GM19467 (cell line): ENCODE results near the gene ZSCAN25.
"Not testable (repeated sequence)": the region's sequence is repeated elsewhere in the genome, so short reads cannot be mapped to it uniquely, and the experiment has no call there.

ENCODE experiments used
- ATAC-seq: cut with Tn5 transposase; IDR thresholded peaks from one replicate; pipeline ENCODE4 v1.9.1; 2021; ENCODE audit warnings: mild to moderate bottlenecking, moderate library complexity; ENCODE audit not compliant: unreplicated experiment

Gene ZSCAN25

DNA sequence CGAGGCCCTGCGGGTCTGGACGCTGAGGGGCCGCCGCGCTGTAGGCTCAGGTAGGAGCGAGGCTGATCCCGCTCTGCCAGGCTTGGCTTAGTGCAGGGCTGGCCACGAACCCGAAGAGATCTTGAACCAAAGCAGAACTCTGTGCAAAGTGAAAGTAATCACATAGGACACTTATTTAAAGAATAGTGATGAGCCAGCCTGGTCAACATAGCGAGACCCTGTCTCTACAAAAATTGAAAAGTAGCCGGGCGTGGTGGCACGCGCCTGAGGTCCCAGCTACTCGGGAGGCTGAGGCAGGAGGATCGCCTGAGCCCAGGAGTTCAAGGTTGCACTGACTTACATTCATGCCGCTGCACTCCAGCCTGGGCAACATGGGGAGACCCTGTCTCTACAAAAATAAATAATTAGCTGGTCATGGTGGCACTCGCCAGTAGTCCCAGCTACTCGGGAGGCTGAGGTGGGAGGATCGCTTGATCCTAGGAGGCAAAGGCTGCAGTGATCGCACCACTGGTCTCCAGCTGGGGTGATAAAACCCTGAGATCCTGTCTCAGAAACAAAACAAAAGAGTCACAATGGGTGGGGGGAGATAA lies 541 bp downstream of the ZSCAN25 start:
- peak; percentile 24 for ATAC-seq

DNA sequence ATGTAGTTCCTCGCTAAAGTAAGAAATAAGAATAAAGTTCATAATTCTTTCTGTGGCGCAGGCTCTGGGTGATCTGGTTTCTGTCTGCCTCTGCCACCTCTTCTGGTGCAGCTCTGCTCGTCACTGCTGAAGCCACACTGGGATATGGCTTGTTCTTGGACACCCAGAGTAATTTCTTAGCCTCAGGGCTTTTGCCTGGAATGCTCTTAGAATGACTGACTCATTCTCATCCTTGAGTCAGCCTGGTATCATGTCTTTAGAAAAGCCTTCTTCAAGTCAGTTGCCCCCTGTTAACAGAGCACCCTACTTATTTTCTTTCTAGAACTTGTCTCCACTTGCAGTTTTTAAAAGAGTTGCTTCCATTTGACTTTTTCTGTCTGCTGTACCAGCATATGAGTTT lies 2.0 kb downstream of the ZSCAN25 start:
- ATAC-seq, result no peak

DNA sequence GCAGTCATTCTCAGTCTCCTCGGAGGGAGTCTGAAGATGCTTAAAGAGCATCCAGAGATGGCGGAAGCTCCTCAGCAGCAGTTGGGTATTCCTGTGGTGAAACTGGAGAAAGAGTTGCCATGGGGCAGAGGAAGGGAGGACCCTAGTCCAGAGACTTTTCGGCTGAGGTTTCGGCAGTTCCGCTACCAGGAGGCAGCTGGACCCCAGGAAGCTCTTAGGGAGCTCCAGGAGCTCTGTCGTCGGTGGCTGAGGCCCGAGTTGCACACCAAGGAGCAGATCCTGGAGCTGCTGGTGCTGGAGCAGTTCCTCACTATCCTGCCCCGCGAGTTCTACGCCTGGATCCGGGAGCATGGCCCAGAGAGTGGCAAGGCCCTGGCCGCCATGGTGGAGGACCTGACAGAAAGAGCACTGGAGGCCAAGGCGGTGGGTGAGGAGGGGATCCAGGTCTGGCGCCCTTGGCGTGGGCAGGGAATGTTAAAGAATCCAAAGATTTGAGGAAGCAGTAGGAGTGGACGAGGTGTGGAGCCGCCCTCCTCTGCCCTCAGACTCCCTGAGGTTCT lies 2.9 kb downstream of the ZSCAN25 start:
- ATAC-seq, result no peak

GRCh38 chr7:99621271-99621670 lies 4.5 kb downstream of the ZSCAN25 start:
- no peak for ATAC-seq

- ATAC-seq, result no peak
Measured at GRCh38 chr7:99622596-99622995, 5.8 kb downstream of the ZSCAN25 start.

GRCh38 chr7:99623091-99623693 lies 6.4 kb downstream of the ZSCAN25 start:
- no peak for ATAC-seq

GRCh38 chr7:99623702-99624447 lies 7.1 kb downstream of the ZSCAN25 start:
- no peak for ATAC-seq

DNA sequence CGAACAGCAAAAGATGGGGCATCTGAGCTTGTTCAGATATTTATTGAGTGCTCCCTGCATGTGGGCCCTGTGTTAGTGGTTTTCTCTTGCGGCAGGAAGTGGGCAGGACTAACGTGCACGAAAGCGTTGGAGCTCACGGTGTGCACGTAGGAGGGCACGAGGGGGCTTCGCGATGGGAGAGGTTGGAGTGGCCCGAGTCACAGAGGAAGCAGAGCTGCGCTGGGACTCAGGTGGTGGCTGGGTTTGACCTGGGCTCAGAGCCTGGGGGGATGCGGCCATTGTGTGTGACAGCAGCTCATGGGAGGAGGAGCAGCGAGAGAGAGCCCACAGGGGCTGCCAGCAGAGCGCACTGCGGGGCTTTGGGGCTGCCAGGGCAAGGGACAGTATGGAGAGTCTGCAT lies 7.7 kb downstream of the ZSCAN25 start:
- ATAC-seq, result no peak

DNA sequence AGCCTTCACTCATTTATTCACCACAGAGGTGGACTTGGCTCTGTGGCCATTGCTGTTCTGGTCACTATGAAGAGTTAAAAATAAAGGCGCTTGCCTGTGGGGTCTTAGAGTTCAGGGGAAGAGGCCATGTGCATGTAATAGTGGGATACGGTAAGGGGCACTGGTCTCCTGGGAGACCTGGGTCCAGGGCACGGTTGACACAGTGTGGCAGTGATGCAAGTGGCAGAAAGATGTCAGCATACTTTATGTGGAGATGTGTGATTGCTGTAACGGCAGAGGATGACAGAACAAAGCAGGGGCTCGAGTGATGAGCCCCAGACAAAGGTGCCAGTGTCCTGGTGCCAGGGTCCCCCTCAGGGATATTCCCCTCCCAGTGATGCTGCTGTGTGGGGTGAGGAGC lies 8.6 kb downstream of the ZSCAN25 start:
- ATAC-seq, result no peak

DNA sequence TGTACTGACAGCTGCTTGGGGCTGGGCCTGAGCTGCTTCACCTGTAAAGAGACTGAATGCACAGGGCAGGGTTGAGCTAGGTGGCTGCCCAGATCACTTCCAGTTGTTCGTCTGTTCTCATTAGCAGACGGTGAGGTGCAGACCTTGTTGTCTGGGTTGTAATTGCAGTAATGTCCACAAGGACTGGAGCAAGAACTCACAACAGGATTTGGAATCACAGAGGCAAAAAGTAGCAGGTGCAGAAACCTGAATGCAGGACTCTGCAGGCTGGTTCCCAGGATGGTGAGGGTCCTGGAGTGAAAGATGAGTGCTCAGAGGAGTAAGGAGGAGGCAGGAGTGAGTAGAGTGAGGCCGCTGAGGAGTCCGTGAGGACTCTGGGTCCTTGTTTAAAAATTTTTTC lies 9.2 kb downstream of the ZSCAN25 start:
- ATAC-seq, result no peak

- ATAC-seq, result no peak
Measured at GRCh38 chr7:99626661-99627060, 9.9 kb downstream of the ZSCAN25 start.

- no peak for ATAC-seq
Measured at GRCh38 chr7:99627513-99627912, 10.8 kb downstream of the ZSCAN25 start.

DNA sequence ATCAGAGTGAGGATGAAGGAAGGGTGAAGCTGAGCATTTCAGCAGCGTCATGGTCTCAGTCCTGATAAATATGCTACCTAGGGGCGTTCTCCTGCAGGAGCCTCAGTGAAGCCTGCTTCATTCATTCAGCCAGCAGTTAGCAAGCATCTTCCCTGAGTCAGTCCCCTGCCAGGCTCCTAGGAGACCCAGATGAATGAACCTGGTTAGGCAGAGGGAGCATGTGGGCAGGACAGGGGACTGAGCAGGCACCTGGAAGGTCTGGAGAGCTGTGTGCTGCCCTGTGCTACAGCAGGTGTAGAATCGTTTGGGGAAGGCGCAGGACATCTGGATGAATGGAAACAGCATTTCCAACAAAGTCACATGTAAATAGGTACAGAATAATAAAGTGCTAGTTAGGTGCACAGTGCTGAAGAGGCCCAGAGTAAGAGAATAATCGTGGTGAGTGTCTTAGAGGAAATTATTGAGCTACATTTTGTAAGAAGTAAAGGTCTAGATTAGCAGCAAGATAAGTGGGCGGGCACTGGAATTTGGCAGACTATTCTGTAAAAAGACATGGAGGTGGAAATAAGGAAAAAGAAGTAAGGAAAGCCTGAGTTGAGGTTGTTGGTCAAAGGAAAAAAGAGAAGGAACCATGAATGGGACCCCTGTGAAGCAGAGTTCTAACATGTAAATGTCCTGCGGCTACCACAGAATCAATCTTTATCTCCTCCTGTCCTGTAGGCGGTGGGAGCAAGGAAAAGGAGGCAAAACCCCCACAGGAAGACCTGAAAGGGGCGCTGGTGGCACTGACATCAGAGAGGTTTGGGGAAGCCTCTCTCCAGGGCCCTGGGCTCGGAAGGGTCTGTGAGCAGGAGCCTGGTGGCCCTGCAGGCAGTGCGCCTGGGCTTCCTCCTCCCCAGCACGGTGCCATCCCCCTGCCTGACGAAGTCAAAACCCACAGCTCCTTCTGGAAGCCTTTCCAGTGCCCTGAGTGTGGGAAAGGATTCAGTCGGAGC lies 12.0 kb downstream of the ZSCAN25 start:
- ATAC-seq, result no peak

DNA sequence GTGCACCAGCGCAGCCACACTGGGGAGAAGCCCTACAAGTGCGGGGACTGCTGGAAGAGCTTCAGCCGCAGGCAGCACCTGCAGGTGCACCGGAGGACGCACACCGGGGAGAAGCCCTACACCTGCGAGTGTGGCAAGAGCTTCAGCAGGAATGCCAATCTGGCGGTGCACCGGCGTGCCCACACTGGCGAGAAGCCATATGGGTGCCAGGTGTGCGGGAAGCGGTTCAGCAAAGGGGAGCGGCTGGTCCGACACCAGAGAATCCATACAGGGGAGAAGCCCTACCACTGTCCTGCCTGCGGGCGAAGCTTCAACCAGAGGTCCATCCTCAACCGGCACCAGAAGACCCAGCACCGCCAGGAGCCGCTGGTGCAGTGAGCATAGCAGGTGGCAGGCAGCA lies 12.9 kb downstream of the ZSCAN25 start:
- no peak for ATAC-seq

- no peak for ATAC-seq
Measured at GRCh38 chr7:99631295-99632109, 14.8 kb downstream of the ZSCAN25 start.

GRCh38 chr7:99637414-99637813 lies 20.7 kb downstream of the ZSCAN25 start:
- ATAC-seq, result not testable (repeated sequence)

DNA sequence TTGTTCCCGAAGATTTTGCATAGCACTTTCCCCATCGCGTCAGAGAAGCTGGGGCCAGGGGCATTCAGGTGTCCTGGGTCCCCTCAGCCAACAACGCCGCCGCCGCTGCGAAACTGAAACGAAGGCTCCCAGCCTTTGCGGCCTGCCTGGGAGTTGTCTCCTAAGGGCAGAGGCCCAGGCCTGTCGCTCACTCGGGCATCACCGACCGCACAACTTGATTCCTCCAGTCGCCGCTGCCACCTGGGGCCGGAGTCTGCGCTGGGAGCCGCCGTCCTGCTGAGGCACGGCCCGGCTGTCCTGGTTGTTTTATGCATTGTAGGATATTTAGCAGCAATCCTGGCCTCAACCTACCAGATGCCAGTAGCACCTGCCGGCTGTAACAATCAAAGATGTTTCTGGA lies 22.0 kb downstream of the ZSCAN25 start:
- ATAC-seq, result no peak

GRCh38 chr7:99639267-99639666 lies 22.5 kb downstream of the ZSCAN25 start:
- no peak for ATAC-seq

- ATAC-seq, result no peak
Measured at GRCh38 chr7:99642027-99642426, 25.3 kb downstream of the ZSCAN25 start.

- ATAC-seq, result no peak
Measured at GRCh38 chr7:99643464-99643863, 26.7 kb downstream of the ZSCAN25 start.
